Skeletal muscle satellite cell (primary cell): ENCODE results near the gene ADI1.

Experiments
- H3K27me3 ChIP-seq: 2 replicates; pipeline ENCODE4 v1.7.0; 2013; ENCODE audit warnings: low read length; ENCODE audit not compliant: control insufficient read depth, insufficient read depth
- H3K36me3 ChIP-seq: 2 replicates; pipeline ENCODE4 v1.7.0; 2013; ENCODE audit warnings: mild to moderate bottlenecking, control low read depth, low read length; ENCODE audit not compliant: insufficient read depth
- H3K4me1 ChIP-seq: 2 replicates; pipeline ENCODE4 v1.7.0; 2013; ENCODE audit warnings: low read length; ENCODE audit not compliant: control insufficient read depth, insufficient read depth
- H3K4me2 ChIP-seq: 2 replicates; pipeline ENCODE4 v1.7.0; 2013; ENCODE audit warnings: mild to moderate bottlenecking, low read length
- H3K4me3 ChIP-seq: 2 replicates; pipeline ENCODE4 v1.7.0; 2013; ENCODE audit warnings: low read length
- H3K9ac ChIP-seq: 2 replicates; pipeline ENCODE4 v1.7.0; 2013; ENCODE audit warnings: mild to moderate bottlenecking, low read depth, low read length, moderate library complexity
- H3K9me3 ChIP-seq: replicated peaks from 2 replicates; pipeline ENCODE4 v1.7.0; 2013; ENCODE audit warnings: mild to moderate bottlenecking, control low read depth, low read length

Gene ADI1

GRCh38 chr2:3447789-3448317, 71.5 kb downstream of the ADI1 start:
- Histone ChIP-seq H3K4me1 (no peaks in the 10 kb centered on the region), H3K36me3 (peaks cover 54% of the 10 kb centered on the region), H3K27me3 (no peaks in the 10 kb centered on the region), H3K4me2 (no peak overlapping the region), H3K9me3 (no peaks in the 10 kb centered on the region), H3K4me3 (no peak overlapping the region), H3K9ac (no peak overlapping the region)
